GM19043 (cell line): Measurements from ENCODE around the gene NPVF.

ENCODE experiments used
- ATAC-seq: cut with Tn5 transposase; IDR thresholded peaks from one replicate; pipeline ENCODE4 v1.9.1; 2021; ENCODE audit warnings: low read depth; ENCODE audit not compliant: unreplicated experiment

NPVF gene

GRCh38 chr7:25228386-25228785, at the start of gene NPVF:
Gene NPVF (minus strand): TSS chr7:25228486. CDS start chr7:25228439, 47 bp downstream.
- ATAC-seq = no peak

GRCh38 chr7:25272265-25272664, 44.0 kb upstream of the NPVF start:
- no peak for ATAC-seq

DNA sequence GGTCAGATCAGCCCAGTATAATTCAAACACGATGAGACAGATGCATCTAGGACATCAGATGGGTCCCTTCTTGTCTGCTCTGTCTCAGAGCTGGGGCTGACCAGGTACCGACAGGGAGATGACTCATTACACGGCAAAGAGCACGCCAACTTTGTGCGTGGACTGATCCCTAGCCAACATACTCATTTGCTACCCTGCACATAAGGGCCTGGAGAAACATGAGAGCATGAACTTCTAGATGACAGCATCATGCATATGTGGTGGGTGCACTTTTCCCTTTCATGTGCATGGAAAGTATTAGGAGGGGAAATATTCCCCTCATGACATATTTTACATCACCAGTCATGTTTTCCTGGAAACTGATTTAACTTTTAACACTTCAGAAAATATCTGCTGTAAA, 35.1 kb upstream of the NPVF start:
- no peak for ATAC-seq

DNA sequence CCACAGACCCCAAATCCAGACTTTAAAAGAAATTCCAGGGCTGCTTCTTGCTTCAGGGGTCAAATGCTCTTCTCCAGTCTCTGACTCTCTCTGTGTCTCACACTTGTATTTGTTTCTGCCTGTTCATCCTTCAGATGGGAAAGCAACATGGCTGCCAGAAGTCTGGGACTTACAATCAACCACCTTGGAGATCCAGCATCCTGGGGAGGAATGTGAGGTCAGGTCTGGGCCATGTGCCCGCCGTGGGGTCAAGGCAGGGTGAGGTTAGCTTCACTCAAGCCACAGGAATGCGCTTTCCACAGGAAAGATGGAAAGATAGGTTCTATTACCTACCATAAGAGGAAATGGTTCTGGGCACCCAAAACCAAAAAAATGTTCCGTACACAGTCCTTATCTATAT, 34.3 kb upstream of the NPVF start:
- ATAC-seq = no peak

GRCh38 chr7:25261545-25262140, 33.4 kb upstream of the NPVF start:
- no peak for ATAC-seq

DNA sequence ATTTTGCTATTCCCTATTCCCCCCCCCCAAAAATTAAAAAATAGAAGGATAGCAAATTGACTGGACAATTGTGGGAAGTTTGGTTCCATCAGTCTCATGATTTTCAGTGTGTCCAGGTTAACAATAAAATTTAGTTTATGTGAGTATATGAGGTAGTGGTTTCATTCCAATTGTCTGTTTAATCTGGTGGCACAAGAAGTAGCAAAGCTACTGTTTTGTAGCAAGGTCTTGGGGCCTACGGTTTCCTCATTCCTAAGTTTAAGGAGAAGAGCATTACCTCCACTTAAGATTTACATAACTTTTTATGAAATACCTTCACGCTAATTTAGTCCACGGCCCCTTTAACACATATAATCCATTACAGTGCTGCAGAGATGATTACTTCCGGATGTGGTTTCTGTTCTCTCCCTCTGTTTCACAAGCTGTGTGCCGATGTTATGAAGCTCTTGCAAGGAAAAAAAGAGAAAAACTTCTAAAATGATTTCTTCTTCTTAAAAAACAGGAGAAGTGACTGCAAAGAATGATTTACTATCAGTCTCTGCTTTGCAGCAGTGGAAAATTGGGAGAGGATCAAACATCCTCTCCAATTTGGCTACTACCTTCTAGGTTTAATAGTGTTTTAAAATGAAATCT, 32.7 kb upstream of the NPVF start:
- no peak for ATAC-seq

GRCh38 chr7:25259487-25260243, 31.4 kb upstream of the NPVF start:
- peak; percentile 73 for ATAC-seq

- no peak for ATAC-seq
These were observed 28.1 kb upstream of the NPVF start for GRCh38 chr7:25256333-25256819.

- no peak for ATAC-seq
These were observed 27.5 kb upstream of the NPVF start for GRCh38 chr7:25255611-25256332.

DNA sequence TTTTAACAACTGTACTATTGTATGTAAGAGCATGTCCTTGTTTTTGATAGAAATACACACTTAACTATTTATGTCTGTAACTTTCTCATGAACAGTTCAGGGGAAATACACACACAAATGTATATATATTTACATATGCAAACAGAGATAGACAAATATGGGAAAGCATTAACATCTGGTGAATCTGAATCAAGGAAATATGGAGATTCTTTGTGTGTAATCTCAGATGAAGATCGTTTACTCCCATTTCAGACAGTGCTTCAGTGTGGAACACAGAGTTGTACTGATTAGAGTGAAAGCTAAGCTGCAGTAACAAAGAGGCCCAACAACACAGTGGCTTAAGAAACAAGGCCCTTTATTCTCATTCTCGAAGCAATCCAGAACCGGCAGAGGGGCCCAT, 26.3 kb upstream of the NPVF start:
- no peak for ATAC-seq

- no peak for ATAC-seq
These were observed 25.4 kb upstream of the NPVF start for GRCh38 chr7:25253714-25254113.

DNA sequence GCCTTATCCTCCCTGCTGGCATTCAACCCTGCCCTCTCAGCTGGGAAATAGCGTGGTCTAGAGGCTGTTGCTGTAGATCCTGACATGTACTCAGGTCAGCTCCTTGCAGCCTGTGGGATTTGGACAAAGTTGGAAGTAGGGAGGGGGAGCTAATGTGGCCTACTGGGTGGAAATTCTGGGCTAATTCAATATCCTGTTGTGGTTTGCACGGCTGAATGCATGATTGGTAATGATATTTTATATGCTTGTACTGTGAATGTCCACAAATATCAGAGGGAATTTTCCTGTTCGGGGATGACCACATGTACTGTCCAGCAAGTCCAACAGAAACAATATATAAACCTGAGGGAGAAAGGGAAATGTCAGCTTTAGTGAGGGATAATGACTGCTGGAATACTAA, 22.1 kb upstream of the NPVF start:
- no peak for ATAC-seq

GRCh38 chr7:25249772-25250171, 21.5 kb upstream of the NPVF start:
- no peak for ATAC-seq

DNA sequence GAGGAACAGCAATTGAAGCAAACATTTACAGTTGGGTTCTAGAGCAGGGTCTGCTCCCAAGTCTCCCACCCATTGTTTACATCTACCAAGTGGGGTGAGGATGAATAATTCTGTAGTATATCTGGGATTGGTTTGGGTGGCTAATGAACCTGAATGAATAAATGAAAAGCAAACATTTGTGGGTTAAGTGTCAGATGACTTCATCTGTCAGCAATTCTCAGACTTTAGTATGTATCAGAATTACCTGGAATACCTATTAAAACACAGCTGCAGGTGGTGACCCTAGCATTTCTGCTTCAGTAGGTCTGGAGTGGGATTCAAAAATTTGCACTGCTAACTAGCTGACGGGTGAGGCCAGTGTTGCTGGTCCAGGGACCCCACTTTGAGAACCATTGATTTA, 18.0 kb upstream of the NPVF start:
- ATAC-seq = no peak

- no peak for ATAC-seq
These were observed 16.2 kb upstream of the NPVF start for GRCh38 chr7:25244254-25245033.

- no peak for ATAC-seq
These were observed 14.4 kb upstream of the NPVF start for GRCh38 chr7:25242678-25243077.

DNA sequence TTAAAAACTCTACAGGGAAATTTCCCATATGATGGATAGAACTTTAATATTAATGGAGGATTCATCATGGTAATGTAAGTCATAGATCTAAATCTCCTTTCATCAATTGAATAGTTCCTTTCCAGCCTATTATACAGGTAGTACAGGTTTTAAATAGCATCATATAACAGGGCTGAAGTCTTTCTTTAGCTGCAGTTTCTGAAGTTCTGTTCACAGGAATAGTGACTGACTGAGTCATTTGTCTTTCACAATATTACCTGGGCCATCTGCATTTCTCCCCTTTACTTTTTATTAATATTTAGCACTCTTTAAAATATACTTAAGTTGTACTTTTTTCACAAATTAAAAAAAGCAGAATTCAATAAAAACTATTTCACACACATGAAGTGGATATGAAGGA, 12.6 kb upstream of the NPVF start:
- no peak for ATAC-seq

- ATAC-seq = no peak
These were observed 12.1 kb upstream of the NPVF start for GRCh38 chr7:25240340-25240739.

DNA sequence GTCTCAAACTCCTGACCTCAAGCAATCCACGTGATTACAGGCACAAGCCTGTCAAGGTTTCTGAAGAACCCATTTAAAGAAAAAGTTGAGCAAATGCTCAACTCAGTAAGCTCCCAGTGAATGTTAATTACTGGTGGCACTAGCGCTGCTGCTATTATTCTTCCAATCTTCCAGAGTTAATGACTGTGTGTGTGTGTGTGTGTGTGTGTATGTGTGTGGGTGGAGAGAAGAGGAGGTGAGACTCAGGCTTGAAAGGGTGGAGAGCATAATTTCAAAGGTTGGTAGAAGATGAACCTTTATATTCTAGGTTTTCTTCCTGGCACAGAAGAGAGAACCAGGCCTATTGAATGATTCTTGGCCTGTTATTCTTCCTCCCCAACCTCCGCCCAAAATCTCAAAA, 11.6 kb upstream of the NPVF start:
- no peak for ATAC-seq

DNA sequence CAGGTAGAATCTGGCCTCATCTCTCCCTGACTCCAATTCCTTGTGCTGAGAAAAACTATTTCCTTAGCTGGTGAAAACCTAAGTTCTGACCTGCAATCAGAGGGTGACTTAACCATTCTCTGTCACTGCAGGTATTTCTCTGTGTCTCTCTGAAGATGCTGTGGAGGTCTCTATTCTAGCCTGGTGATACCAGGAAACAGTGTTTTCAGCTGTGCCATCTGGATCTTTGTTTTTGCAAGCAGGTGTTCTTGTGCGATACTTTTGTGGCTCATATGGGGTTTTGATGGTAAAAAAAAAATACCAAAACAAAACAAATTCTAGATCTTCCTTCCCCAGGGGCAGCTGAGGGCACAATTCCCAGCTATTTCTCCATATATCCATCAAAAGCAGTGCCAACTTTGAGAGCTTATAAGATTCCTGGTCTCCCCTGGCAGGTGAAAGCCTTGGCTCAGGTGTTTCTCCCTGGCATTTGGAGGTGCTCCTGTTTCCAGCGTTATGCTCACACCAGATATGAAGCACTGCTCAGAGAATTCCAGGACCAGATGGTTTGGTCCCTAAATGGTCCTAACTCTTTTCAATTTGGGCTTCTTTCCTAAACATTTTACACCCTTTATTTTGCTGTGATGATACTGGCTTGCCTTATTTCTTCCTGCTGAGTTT, 9.9 kb upstream of the NPVF start:
- no peak for ATAC-seq
